Choroid plexus epithelial cell (primary cell): ENCODE data around the gene ABLIM3.

Source experiments
- DNase-seq: peaks from one replicate; pipeline ENCODE4 v3.0.0-alpha.2; 2010; ENCODE audit warnings: low read depth
- H3K4me3 ChIP-seq: 2 replicates; pipeline ENCODE4 v1.5.1; 2011; ENCODE audit warnings: low read depth, mild to moderate bottlenecking, control low read depth, low read length, moderate library complexity
- TF ChIP-seq, protein P1 (sequence below): conservative IDR thresholded peaks from 2 replicates; pipeline ENCODE4 v1.5.1; 2011; ENCODE audit warnings: low read depth, mild to moderate bottlenecking, control low read depth, inconsistent platforms, low read length, moderate library complexity

Gene ABLIM3

DNA sequence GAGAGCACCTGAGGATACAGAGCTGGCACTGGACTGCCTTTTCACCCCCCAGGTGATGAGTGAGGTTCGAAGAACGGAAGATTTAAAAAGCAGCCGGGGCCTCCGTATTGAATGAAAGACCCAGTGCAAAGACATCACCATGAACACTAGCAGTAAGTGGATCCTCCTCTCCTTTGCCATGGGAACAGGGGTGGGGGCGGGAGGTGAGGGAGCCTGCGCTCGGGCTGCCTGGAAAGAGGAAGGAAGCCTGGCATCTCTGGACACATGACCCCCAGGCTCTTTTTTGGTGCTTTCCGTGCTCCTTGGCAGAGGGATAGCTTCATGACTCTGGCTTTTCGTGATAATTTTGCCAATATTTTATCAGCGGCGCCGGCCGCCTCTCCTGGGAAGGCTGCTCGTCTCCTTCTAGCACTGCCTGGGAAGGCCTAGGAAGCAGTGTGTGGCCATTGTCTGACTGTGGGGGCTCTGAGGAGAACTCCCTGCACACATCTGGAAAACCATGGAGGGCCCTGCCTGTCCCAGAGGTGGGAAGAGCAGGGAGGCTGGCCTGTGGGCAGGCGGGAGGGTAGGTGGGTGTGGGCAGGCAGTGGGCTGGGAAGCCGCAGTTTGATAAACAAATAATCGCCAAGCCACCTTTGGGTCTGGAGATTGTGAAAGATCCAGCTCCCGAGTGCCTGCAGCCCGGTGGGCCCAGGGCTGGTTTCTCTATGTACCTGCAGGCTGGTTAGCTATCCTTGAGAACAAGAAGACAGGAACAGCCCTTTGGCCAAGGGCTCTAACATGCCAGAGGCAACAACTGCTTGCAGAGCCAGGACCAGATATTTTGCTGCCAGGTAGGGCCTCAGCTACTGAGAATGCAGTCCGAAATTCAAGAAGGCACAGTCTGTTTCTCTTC is 911 bp downstream of the ABLIM3 start:
- H3K4me3 ChIP-seq = peak overlapping the region; percentile 78

DNA sequence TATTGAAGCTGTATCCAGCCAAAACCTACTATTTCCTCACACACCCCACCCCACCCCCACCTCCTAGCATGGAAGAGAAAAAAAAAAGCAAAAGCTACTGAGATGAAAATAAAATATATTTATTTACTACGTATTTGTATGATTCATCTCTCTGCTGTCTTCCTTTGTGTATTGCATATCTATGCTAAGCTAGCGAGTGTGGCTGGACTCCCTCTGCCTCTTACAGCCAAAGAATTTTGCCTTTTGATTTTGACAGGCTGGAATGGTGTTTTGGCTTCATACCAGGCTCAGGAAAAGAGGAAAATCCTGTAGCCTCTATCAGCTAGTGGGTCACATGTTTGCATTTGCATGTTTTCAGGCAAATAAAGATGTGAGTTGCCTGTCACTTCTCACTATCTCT is 2.2 kb downstream of the ABLIM3 start:
- peak overlapping the region; percentile 31 for H3K4me3 ChIP-seq

More for the DNA sequence above, 911 bp downstream of the ABLIM3 start:
- peak; percentile 58 for DNase-seq
- TF ChIP-seq, protein P1, sequence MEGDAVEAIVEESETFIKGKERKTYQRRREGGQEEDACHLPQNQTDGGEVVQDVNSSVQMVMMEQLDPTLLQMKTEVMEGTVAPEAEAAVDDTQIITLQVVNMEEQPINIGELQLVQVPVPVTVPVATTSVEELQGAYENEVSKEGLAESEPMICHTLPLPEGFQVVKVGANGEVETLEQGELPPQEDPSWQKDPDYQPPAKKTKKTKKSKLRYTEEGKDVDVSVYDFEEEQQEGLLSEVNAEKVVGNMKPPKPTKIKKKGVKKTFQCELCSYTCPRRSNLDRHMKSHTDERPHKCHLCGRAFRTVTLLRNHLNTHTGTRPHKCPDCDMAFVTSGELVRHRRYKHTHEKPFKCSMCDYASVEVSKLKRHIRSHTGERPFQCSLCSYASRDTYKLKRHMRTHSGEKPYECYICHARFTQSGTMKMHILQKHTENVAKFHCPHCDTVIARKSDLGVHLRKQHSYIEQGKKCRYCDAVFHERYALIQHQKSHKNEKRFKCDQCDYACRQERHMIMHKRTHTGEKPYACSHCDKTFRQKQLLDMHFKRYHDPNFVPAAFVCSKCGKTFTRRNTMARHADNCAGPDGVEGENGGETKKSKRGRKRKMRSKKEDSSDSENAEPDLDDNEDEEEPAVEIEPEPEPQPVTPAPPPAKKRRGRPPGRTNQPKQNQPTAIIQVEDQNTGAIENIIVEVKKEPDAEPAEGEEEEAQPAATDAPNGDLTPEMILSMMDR = no peak

DNA sequence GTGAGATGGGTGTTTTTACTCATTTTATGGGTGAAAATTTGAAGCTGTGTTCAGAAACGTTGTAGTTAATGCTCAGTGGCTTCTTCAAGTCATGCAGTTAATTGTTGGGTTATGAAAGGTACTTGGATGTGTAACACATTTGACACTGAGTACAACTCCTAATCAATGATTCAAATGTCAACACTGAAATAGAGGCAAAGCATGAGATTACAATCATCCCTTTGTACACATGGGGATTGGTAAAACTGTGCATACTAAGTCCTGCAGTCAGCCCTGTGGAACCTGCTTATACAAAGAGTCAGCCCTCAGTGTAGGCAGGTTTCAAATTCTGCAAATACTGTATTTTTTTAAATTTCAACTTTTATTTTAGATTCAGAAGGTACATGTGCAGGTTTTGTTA is 3.3 kb downstream of the ABLIM3 start:
- H3K4me3 ChIP-seq = peak overlapping the region; percentile 11
- TF ChIP-seq, protein P1 = no peak
- no peak for DNase-seq

More for the DNA sequence above, 2.2 kb downstream of the ABLIM3 start:
- DNase-seq = peak; percentile 82
- TF ChIP-seq, protein P1 = no peak

DNA sequence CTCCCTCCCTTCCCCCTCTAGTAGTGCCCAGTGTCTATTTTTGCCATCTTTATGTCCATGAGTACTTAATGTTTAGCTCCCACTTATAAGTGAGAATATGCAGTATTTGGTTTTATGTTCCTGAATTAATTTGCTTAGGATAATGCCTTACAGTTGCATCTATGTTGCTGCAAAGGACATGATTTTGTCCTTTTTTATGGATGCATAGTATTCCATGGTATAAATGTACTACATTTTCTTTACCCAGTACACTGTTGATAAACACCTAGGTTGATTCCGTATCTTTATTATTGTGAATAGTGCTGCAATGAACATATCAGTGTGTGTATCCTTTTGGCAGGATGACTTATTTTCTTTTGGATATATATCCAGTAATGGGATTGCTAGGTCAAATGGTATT is 3.8 kb downstream of the ABLIM3 start:
- no peak for DNase-seq
- no peak overlapping the region for H3K4me3 ChIP-seq
- TF ChIP-seq, protein P1 = no peak

DNA sequence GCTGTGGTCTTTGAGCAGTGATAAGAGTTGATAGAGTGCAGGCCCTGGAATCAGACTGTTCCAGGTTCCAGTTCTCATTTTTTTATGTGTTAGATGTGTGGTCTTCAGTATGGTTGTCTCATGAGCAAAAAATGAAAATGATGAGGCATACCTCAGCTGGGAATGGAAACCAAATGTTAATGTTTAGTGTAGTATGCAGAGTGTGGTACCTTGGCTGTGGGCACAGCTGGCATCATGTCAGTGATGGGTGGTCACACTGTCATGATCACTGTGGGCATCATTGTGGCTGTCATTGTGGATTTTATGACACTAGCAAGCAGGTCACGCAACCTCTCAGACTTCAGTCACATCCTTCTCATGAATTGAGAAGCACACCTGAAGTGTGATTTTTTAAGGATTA is 6.4 kb downstream of the ABLIM3 start:
- no peak overlapping the region for H3K4me3 ChIP-seq
- no peak for DNase-seq
- TF ChIP-seq, protein P1 = no peak

DNA sequence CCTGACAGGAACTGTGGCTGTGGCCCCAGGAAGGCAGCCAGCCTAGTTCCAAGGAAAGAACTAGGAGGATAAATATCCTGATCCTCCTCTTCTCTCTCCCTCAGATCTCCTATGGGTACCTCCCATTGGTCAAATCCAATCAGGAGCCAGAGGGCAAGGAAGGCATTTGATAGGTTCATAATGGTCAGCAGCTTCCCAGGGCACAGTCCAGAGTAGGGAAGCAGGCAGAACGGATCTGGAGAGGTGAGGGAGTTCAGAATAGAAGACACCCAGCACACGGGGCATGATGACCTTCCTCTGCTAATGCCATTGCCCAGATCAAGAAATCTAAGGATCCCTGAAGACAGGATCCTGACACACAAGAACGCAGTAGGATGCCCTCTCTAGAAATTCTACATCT is 8.6 kb downstream of the ABLIM3 start:
- TF ChIP-seq, protein P1 = no peak
- no peak for DNase-seq
- H3K4me3 ChIP-seq = no peak overlapping the region

DNA sequence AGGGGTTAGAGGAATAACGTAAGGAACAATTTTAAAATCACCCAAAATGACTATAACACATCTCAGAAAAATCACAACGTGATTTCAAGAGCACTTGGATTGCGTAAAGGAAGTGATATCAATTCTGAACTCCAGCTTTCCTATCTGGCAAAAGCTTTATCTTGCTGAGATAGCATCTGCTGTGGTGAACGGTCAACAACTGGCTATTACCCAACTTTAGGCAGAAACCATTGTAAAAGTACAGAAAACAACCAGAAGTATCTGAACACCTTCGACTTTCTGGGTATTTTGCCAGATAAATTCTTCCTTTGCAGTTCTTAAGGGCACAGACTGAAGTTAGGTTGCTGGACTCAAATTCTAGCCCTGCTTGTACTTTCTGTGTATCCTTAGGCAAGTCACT is 9.2 kb downstream of the ABLIM3 start:
- TF ChIP-seq, protein P1 = no peak
- peak; percentile 80 for DNase-seq
- H3K4me3 ChIP-seq = no peak overlapping the region
